ENCODE data around the gene PYY.

DNA sequence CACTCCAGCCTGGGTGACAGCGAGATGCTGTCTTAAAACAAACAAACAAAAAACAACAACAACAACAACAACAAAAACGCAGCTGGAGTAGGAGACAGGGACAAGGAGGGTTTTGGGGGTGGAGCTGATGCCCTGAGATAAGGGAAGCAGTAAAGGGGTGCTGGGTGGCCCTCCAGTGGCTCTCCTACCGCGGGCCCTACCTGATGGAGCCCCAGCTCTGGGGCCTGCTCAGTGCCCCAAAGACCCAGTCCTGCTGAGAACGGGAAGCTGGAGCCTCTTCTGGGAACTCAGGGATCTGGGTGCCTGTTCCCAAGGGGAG lies 29.4 kb upstream of the PYY start:
- TF ChIP-seq, protein P1, sequence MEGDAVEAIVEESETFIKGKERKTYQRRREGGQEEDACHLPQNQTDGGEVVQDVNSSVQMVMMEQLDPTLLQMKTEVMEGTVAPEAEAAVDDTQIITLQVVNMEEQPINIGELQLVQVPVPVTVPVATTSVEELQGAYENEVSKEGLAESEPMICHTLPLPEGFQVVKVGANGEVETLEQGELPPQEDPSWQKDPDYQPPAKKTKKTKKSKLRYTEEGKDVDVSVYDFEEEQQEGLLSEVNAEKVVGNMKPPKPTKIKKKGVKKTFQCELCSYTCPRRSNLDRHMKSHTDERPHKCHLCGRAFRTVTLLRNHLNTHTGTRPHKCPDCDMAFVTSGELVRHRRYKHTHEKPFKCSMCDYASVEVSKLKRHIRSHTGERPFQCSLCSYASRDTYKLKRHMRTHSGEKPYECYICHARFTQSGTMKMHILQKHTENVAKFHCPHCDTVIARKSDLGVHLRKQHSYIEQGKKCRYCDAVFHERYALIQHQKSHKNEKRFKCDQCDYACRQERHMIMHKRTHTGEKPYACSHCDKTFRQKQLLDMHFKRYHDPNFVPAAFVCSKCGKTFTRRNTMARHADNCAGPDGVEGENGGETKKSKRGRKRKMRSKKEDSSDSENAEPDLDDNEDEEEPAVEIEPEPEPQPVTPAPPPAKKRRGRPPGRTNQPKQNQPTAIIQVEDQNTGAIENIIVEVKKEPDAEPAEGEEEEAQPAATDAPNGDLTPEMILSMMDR (IDR thresholded peaks at IDR 0.05; ENCODE audit: insufficient read depth, low read length), result no peak
- no peak for TF ChIP-seq REST (IDR thresholded peaks at IDR 0.05; ENCODE audit: insufficient replicate concordance, low read depth)
- TF ChIP-seq POLR2AphosphoS5 (IDR thresholded peaks at IDR 0.05; ENCODE audit: low read depth), result no peak

Measured in HL-60 (cell line).